Keratinocyte (primary cell): ENCODE data around the gene SMYD2.

Experiments
- EZH2 ChIP-seq: IDR thresholded peaks from one replicate; pipeline ENCODE4 v1.6.1; 2012; ENCODE audit warnings: inconsistent platforms, mild to moderate bottlenecking, low read length, moderate library complexity
- TF ChIP-seq, protein P1 (sequence below), 3 experiments: IDR thresholded peaks in 1 of 3; conservative IDR thresholded peaks in 1 of 3; optimal IDR thresholded peaks in 1 of 3; 2 replicates in 2 of 3; 3 replicates in 1 of 3; pipeline versions ENCODE3 to v1.5.1; 2011; ENCODE audit warnings: low read length in 3 of 3, mild to moderate bottlenecking in 3 of 3, moderate library complexity in 2 of 3, control low read depth in 1 of 3, inconsistent platforms in 1 of 3; ENCODE audit not compliant: insufficient read depth in 2 of 3; ENCODE audit errors: extremely low read depth in 1 of 3

- TF ChIP-seq, protein P1, sequence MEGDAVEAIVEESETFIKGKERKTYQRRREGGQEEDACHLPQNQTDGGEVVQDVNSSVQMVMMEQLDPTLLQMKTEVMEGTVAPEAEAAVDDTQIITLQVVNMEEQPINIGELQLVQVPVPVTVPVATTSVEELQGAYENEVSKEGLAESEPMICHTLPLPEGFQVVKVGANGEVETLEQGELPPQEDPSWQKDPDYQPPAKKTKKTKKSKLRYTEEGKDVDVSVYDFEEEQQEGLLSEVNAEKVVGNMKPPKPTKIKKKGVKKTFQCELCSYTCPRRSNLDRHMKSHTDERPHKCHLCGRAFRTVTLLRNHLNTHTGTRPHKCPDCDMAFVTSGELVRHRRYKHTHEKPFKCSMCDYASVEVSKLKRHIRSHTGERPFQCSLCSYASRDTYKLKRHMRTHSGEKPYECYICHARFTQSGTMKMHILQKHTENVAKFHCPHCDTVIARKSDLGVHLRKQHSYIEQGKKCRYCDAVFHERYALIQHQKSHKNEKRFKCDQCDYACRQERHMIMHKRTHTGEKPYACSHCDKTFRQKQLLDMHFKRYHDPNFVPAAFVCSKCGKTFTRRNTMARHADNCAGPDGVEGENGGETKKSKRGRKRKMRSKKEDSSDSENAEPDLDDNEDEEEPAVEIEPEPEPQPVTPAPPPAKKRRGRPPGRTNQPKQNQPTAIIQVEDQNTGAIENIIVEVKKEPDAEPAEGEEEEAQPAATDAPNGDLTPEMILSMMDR (optimal IDR thresholded peaks at IDR 0.05 in 1 of 3, IDR thresholded peaks at IDR 0.05 in 1 of 3, conservative IDR thresholded peaks at IDR 0.05 in 1 of 3; ENCODE audit: extremely low read depth in 1 of 3, insufficient read depth in 2 of 3, low read length in 3 of 3): no peak
- TF ChIP-seq EZH2: no peak
These were observed 73.6 kb downstream of the SMYD2 start for GRCh38 chr1:214354440-214355148.
